Measurements from ENCODE around the gene C5orf63. TPM values are rescaled to one million over a fixed set of nuclear protein-coding genes. Genes with fewer than 3 reads are reported as not detected.

C5orf63 gene
- total and polyA plus RNA-seq, 9 of the 15 experiments (the other 6 are each of a cell fraction or from before 2014, with no cell fraction given), result 1.8 to 24.6 (median 6.2) TPM

GRCh38 chr5:127085371-127085770 is 12.1 kb upstream of the C5orf63 start (continued):
- TF ChIP-seq CTCFL (IDR thresholded peaks at IDR 0.05; ENCODE audit: borderline replicate concordance, insufficient read depth, low read depth, low read length, poor library complexity, severe bottlenecking), result no peak
- no peak for TF ChIP-seq ZNF217 (CRISPR knock-in tag; IDR thresholded peaks at IDR 0.05)
- no peak for TF ChIP-seq ZMIZ1 (IDR thresholded peaks at IDR 0.05; ENCODE audit: low read depth in 2 of 2, low read length in 2 of 2)
- TF ChIP-seq KDM4B (IDR thresholded peaks at IDR 0.05; ENCODE audit: borderline replicate concordance in 2 of 2, low read depth in 1 of 2), result no peak
- no peak for TF ChIP-seq HNRNPH1 (optimal IDR thresholded peaks at IDR 0.05; ENCODE audit: low read depth, low read length)
- TF ChIP-seq CEBPG (CRISPR knock-in tag; IDR thresholded peaks at IDR 0.05), result no peak
- no peak for TF ChIP-seq CEBPG (tag; conservative IDR thresholded peaks at IDR 0.05 in 1 of 2, IDR thresholded peaks at IDR 0.05 in 1 of 2)
- no peak for TF ChIP-seq ATF7 (IDR thresholded peaks at IDR 0.05)
- no peak for TF ChIP-seq ZSCAN29 (IDR thresholded peaks at IDR 0.05)
- no peak for TF ChIP-seq MCM2 (IDR thresholded peaks at IDR 0.05; ENCODE audit: low read depth)
- TF ChIP-seq, protein P1, sequence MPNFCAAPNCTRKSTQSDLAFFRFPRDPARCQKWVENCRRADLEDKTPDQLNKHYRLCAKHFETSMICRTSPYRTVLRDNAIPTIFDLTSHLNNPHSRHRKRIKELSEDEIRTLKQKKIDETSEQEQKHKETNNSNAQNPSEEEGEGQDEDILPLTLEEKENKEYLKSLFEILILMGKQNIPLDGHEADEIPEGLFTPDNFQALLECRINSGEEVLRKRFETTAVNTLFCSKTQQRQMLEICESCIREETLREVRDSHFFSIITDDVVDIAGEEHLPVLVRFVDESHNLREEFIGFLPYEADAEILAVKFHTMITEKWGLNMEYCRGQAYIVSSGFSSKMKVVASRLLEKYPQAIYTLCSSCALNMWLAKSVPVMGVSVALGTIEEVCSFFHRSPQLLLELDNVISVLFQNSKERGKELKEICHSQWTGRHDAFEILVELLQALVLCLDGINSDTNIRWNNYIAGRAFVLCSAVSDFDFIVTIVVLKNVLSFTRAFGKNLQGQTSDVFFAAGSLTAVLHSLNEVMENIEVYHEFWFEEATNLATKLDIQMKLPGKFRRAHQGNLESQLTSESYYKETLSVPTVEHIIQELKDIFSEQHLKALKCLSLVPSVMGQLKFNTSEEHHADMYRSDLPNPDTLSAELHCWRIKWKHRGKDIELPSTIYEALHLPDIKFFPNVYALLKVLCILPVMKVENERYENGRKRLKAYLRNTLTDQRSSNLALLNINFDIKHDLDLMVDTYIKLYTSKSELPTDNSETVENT (CRISPR knock-in tag; IDR thresholded peaks at IDR 0.05), result no peak
- TF ChIP-seq NCOR1 (IDR thresholded peaks at IDR 0.05), result no peak
- no peak for TF ChIP-seq MAZ (CRISPR knock-in tag; conservative IDR thresholded peaks at IDR 0.05 in 1 of 2, IDR thresholded peaks at IDR 0.05 in 1 of 2)
- no peak for TF ChIP-seq ARID1B (IDR thresholded peaks at IDR 0.05)
- TF ChIP-seq POLR3A (IDR thresholded peaks at IDR 0.05; ENCODE audit: borderline replicate concordance, extremely low read depth, insufficient read depth, insufficient read length), result no peak
